ENCODE measurements around the gene TEX26.

Gene TEX26

DNA sequence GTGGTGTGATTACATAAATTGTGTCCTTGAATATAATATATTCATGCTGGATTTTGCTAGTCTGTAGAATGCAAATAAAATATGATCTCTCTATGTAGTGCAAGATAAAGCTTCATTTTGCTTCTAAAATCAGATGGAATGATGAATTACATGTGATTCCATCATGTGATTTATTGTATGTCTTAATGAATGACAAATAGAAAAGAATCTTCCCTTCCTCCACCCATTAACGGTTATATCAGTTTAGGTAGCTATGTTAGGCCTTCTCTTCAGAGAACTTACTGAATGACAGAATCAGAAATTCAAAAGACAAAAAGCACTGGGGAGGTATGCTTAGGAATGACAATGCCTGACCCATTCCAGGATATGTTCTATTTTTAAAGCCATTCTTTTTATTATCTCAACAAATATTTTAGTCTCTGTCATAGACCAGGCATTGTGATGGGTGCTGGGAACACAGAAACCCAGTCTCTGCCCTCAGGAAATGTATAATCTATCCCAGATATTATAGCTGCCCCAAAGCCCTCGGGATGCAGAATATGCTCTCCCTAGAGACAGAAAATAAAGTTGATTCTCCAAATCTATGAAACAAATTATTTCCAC lies 90.6 kb downstream of the TEX26 start:
- H3K27me3 Mint-ChIP-seq (ENCODE audit: low read depth): peaks cover 50% of the 10 kb centered on the region
- no peaks in the 10 kb centered on the region for H3K36me3 Mint-ChIP-seq (ENCODE audit: low read depth)
- no peak overlapping the region for H3K4me3 Mint-ChIP-seq
- H3K4me1 Mint-ChIP-seq (ENCODE audit: low read depth): no peaks in the 10 kb centered on the region
- H3K9me3 Mint-ChIP-seq: no peaks in the 10 kb centered on the region
- no peak overlapping the region for H3K27ac Mint-ChIP-seq
